ENCODE measurements around the gene CDH12. TPM values are rescaled to one million over a fixed set of nuclear protein-coding genes. Genes with fewer than 3 reads are reported as not detected.

The CDH12 gene
- total RNA-seq, 4 donors from 2014 or later: not detected

DNA sequence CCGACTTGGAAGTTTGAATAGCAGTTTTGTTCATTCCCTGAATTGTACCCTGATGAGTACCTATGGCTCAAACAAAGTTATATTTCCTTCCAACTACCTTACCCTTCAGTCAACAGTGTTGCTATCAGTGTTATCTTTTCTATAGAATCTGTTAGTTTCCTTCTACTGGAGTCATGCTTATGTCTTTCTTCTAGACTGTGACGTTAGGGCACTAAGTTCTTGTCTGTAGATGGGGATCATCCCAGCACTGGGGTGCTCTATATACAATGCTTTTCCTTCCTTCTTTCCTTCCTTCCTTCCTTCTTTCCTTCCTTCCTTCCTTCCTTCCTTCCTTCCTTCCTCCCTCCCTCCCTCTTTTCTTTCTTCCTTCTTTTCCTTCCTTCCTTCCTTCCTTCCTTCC, 973.0 kb downstream of the CDH12 start:
- no peaks in the 10 kb centered on the region for H3K4me1 ChIP-seq
- no peaks in the 10 kb centered on the region for H3K36me3 ChIP-seq
- no peak for TF ChIP-seq CTCF (IDR thresholded peaks at IDR 0.05 in 4 of 5, conservative IDR thresholded peaks at IDR 0.05 in 1 of 5)
- TF ChIP-seq POLR2A (IDR thresholded peaks at IDR 0.05): no peak
- DNase-seq (no peak), ATAC-seq (no peak)
- no peak overlapping the region for H3K27ac ChIP-seq
- H3K27me3 ChIP-seq: no peaks in the 10 kb centered on the region
- H3K9me3 ChIP-seq: no peaks in the 10 kb centered on the region
- in situ Hi-C loops (cut with MboI; ENCODE audit: low sequenced_read_pairs in 4 of 4) (no loop called here), intact Hi-C loops (cut with DNase I; ENCODE audit: low total_unique reads) (no loop called here)
- H3K4me3 ChIP-seq: no peak overlapping the region

DNA sequence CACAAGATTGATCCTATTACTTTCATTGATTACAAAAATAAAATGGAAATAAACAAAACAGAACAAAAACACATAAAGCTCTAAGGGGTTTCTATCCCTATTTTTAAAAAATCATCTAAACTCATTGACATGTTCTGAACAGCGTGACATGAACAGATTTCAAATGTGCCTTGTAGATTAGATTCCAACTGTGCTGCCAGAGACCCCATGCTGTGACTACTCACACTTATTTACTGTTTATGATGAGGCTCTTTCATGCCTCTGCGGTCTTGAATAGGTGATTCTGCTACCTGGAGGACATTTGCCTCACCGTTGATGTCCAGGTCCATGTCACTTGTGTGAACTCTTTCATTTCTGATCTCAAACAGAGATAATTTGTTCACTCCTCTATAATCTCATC, 990.2 kb downstream of the CDH12 start:
- no peaks in the 10 kb centered on the region for H3K4me1 ChIP-seq
- no peaks in the 10 kb centered on the region for H3K27me3 ChIP-seq
- intact Hi-C loops (cut with DNase I; ENCODE audit: low total_unique reads) (no loop called here), in situ Hi-C loops (cut with MboI; ENCODE audit: low sequenced_read_pairs in 4 of 4) (no loop called here)
- no peak overlapping the region for H3K27ac ChIP-seq
- no peak for DNase-seq
- H3K9me3 ChIP-seq: no peaks in the 10 kb centered on the region
- ATAC-seq: no peak
- H3K36me3 ChIP-seq: no peaks in the 10 kb centered on the region
- TF ChIP-seq CTCF (IDR thresholded peaks at IDR 0.05 in 4 of 5, conservative IDR thresholded peaks at IDR 0.05 in 1 of 5): no peak
- no peak for TF ChIP-seq POLR2A (IDR thresholded peaks at IDR 0.05)
- H3K4me3 ChIP-seq: no peak overlapping the region

DNA sequence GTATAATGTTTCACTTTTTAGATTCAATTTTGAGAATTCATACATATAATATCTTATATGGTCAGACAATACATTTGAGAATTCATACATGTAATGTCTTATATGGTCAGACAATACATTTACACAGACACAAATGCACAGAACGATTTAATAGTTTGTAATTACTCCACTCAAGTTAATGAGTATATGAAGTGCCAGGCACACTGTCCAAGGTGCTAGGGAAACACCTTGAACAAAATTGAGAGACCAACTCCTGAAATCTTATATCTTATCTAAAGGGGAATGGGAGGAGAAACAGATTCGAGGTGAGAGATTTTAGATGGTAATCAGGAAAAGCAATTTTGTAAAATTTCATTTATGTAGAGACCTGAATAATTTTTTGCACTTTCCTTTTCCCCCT, 994.7 kb downstream of the CDH12 start:
- TF ChIP-seq POLR2A (IDR thresholded peaks at IDR 0.05) (no peak), CTCF (IDR thresholded peaks at IDR 0.05 in 4 of 5, conservative IDR thresholded peaks at IDR 0.05 in 1 of 5) (no peak)
- intact Hi-C loops (cut with DNase I; ENCODE audit: low total_unique reads): no loop called here
- in situ Hi-C loops (cut with MboI; ENCODE audit: low sequenced_read_pairs in 4 of 4): no loop called here
- Histone ChIP-seq H3K9me3 (no peaks in the 10 kb centered on the region), H3K27me3 (no peaks in the 10 kb centered on the region), H3K4me1 (no peaks in the 10 kb centered on the region), H3K4me3 (no peak overlapping the region), H3K36me3 (no peaks in the 10 kb centered on the region), H3K27ac (no peak overlapping the region)
- no peak for ATAC-seq
- no peak for DNase-seq

DNA sequence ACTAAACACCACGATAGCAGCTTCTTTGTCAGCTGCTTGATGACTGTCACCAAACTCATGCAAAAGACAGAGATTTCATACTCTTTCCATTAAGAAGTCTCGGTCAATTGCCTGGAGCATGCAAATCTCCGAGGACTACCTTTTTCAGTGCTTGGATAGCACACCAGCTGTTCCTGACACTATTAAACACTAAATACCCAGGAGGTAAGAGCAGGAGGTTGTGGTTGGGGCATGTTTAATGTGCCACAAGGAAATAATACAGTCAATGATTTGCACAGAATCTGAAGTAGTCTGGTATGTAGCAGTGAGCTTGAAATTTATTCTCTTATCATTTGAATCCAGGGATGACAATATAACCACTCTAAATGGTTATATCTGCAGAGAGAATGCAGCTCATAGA, 996.2 kb downstream of the CDH12 start:
- Histone ChIP-seq H3K4me3 (no peak overlapping the region), H3K9me3 (no peaks in the 10 kb centered on the region), H3K27ac (no peak overlapping the region), H3K27me3 (no peaks in the 10 kb centered on the region), H3K36me3 (no peaks in the 10 kb centered on the region), H3K4me1 (no peaks in the 10 kb centered on the region)
- DNase-seq (no peak), ATAC-seq (no peak)
- in situ Hi-C loops (cut with MboI; ENCODE audit: low sequenced_read_pairs in 4 of 4): no loop called here
- TF ChIP-seq POLR2A (IDR thresholded peaks at IDR 0.05): no peak
- TF ChIP-seq CTCF (IDR thresholded peaks at IDR 0.05 in 4 of 5, conservative IDR thresholded peaks at IDR 0.05 in 1 of 5): no peak
- intact Hi-C loops (cut with DNase I; ENCODE audit: low total_unique reads): no loop called here

- H3K27me3 ChIP-seq: no peaks in the 10 kb centered on the region
- intact Hi-C loops (cut with DNase I; ENCODE audit: low total_unique reads): no loop called here
- no peak overlapping the region for H3K27ac ChIP-seq
- no peaks in the 10 kb centered on the region for H3K4me1 ChIP-seq
- no peaks in the 10 kb centered on the region for H3K36me3 ChIP-seq
- no peak for ATAC-seq
- in situ Hi-C loops (cut with MboI; ENCODE audit: low sequenced_read_pairs in 4 of 4): no loop called here
- no peak overlapping the region for H3K4me3 ChIP-seq
- no peak for DNase-seq
- TF ChIP-seq CTCF (IDR thresholded peaks at IDR 0.05 in 4 of 5, conservative IDR thresholded peaks at IDR 0.05 in 1 of 5): no peak
- no peak for TF ChIP-seq POLR2A (IDR thresholded peaks at IDR 0.05)
- no peaks in the 10 kb centered on the region for H3K9me3 ChIP-seq
These were observed 1005.8 kb downstream of the CDH12 start for GRCh38 chr5:21847300-21847699.

Data from gastrocnemius medialis (tissue), 4 donors.